HEK293T (cell line): Measurements from ENCODE around the gene ZMYM4.

Experiments
- CTCF ChIA-PET: fragments of 350-600 bp; formaldehyde crosslinking; extraction: SDS; loops from one replicate; lab custom pipeline; 2021; ENCODE audit warnings: antibody characterized with exemption, inconsistent platforms; lab: Yijun Ruan, JAX
- POLR2A ChIA-PET: fragments of 350-600 bp; formaldehyde crosslinking; extraction: SDS; loops from one replicate; lab custom pipeline; 2020; ENCODE audit warnings: antibody characterized with exemption, inconsistent platforms; lab: Yijun Ruan, JAX
- DNase-seq: peaks from one replicate; pipeline ENCODE4 v3.0.0; 2012; ENCODE audit warnings: mixed read lengths; ENCODE audit errors: extremely low spot score
- ARNT ChIP-seq: fragments of 450-650 bp; IDR thresholded peaks from 2 replicates; pipeline ENCODE4 v1.6.1; 2017; ENCODE audit warnings: mild to moderate bottlenecking
- BHLHE40 ChIP-seq: fragments of 450-650 bp; IDR thresholded peaks from 2 replicates; pipeline ENCODE4 v1.6.1; 2016; ENCODE audit warnings: mild to moderate bottlenecking, moderate library complexity, borderline replicate concordance
- CTBP1 ChIP-seq: fragments of 450-650 bp; IDR thresholded peaks from 2 replicates; pipeline ENCODE4 v1.6.1; 2016; ENCODE audit warnings: borderline replicate concordance
- ELF4 ChIP-seq: fragments of 450-650 bp; IDR thresholded peaks from 2 replicates; pipeline ENCODE4 v1.6.1; 2017; ENCODE audit warnings: antibody characterized with exemption
- FOXA1 ChIP-seq: fragments of 450-650 bp; IDR thresholded peaks from 2 replicates; pipeline ENCODE4 v1.6.1; 2016; ENCODE audit warnings: mild to moderate bottlenecking
- FOXK2 ChIP-seq: fragments of 450-650 bp; IDR thresholded peaks from 2 replicates; pipeline ENCODE4 v1.6.1; 2016; ENCODE audit warnings: mild to moderate bottlenecking
- FOXM1 ChIP-seq: fragments of 450-650 bp; IDR thresholded peaks from 2 replicates; pipeline ENCODE4 v1.6.1; 2017; ENCODE audit warnings: mild to moderate bottlenecking, borderline replicate concordance
- HDGF ChIP-seq: fragments of 450-650 bp; IDR thresholded peaks from 2 replicates; pipeline ENCODE4 v1.6.1; 2017; ENCODE audit warnings: antibody characterized with exemption, borderline replicate concordance
- L3MBTL2 ChIP-seq: fragments of 450-650 bp; conservative IDR thresholded peaks from 2 replicates; pipeline ENCODE4 v1.6.1; 2016; ENCODE audit warnings: mild to moderate bottlenecking
- LEF1 ChIP-seq: fragments of 450-650 bp; IDR thresholded peaks from 2 replicates; pipeline ENCODE4 v1.6.1; 2017; ENCODE audit warnings: mild to moderate bottlenecking, borderline replicate concordance
- NFRKB ChIP-seq: fragments of 450-650 bp; IDR thresholded peaks from 2 replicates; pipeline ENCODE4 v1.6.1; 2016; ENCODE audit warnings: mild to moderate bottlenecking, moderate library complexity
- SP1 ChIP-seq: fragments of 450-650 bp; IDR thresholded peaks from 2 replicates; pipeline ENCODE4 v1.6.1; 2017
- SUZ12 ChIP-seq: fragments of 450-650 bp; IDR thresholded peaks from 2 replicates; pipeline ENCODE4 v1.6.1; 2016; ENCODE audit warnings: mild to moderate bottlenecking
- TARDBP ChIP-seq: fragments of 450-650 bp; IDR thresholded peaks from 2 replicates; pipeline ENCODE4 v1.6.1; 2016
- ZNF384 ChIP-seq: fragments of 450-650 bp; IDR thresholded peaks from 2 replicates; pipeline ENCODE4 v1.6.1; 2016
- TF ChIP-seq, protein P1 (sequence below): fragments of 450-650 bp; IDR thresholded peaks from 2 replicates; pipeline ENCODE4 v1.6.1; 2016

The ZMYM4 gene

DNA sequence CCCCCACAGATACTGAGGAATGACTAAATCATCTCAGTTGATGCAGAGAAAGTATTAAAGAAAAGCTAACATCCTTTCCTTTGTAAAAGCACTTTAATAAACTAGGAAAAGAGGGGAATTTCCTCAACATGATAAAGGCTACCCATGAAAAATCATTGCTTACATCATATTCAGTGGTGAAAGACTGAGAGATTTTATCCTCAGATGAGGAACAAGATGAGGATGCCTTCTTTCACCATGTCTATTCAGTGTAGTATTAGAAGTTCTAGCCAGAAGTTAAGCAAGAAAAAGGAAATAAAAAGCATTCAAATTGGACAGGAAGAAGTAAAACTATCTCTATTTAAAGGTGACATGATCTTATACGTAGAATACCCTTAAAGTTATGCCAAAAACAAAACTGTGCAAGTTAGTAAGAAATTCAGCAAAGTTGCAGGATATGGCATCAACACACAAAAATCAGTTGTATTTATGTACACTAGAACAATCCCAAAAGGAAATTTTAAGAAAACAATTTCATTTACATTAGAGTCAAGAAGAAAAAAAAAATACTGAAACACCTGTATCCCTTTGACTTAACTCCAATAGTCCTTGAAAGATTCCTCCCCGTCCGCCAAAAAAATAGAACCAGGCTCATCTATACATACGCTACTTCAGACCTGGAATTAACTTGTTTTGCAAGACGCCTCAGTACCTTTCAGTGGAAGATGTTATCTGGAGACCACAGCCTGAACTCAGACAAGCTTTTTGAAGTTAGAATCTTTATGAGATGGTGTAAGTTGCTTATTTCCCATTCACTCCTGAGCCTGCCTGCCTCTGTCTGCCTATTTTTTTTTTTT lies 17.5 kb downstream of the ZMYM4 start:
- ChIA-PET POLR2A (no interaction called here), CTCF (no interaction called here)
- no peak for TF ChIP-seq ARNT
- TF ChIP-seq ELF4: no peak; the same call in 1 of the 2 replicates
- TF ChIP-seq FOXA1: no peak
- no peak for TF ChIP-seq HDGF
- no peak for TF ChIP-seq SP1
- no peak for TF ChIP-seq FOXK2
- no peak for DNase-seq

DNA sequence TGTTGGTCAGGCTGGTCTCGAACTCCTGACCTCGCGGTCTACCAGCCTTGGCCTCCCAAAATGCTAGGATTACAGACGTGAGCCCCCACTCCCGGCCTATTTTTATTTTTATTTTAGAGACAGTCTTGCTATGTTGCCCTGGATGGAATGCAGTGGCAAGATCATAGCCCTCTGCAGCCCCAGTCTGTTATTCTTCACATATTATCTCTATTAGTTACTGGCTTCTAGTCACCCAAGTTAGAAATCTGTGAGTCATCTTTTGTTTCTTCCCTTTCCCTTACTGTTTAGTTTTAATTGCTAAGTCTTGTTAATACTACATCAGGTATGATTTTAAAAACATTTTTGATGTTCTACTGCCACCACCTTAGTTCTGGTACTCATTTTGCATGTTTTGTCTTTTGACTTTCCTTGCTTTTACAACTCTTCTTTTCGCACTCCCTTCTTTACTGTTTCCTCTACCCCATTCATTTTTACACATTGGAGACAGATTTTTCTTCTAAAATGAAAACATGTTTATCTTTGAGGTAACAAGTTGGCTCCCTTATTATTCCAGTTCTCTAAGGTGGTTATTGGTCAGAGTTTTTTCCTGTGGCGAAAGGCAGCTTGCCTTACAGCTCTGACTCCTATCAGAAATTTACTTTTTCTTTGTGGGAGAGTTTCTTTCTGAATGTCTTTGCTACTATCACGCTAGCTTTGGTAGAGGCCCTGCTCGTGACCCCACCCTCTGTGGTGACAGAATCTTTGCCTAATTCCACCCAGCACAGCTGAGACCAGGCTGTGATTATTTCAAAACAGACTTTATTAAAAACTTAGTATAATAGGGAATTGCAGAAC lies 19.5 kb downstream of the ZMYM4 start:
- no peak for DNase-seq
- ChIA-PET CTCF (no interaction called here), POLR2A (no interaction called here)
- no peak for TF ChIP-seq HDGF
- no peak for TF ChIP-seq CTBP1
- no peak for TF ChIP-seq FOXM1
- no peak for TF ChIP-seq FOXK2
- TF ChIP-seq SUZ12: no peak
- no peak for TF ChIP-seq BHLHE40
- TF ChIP-seq L3MBTL2: no peak
- TF ChIP-seq FOXA1: no peak
- TF ChIP-seq ARNT: no peak
- no peak for TF ChIP-seq TARDBP
- no peak for TF ChIP-seq NFRKB
- TF ChIP-seq, protein P1, sequence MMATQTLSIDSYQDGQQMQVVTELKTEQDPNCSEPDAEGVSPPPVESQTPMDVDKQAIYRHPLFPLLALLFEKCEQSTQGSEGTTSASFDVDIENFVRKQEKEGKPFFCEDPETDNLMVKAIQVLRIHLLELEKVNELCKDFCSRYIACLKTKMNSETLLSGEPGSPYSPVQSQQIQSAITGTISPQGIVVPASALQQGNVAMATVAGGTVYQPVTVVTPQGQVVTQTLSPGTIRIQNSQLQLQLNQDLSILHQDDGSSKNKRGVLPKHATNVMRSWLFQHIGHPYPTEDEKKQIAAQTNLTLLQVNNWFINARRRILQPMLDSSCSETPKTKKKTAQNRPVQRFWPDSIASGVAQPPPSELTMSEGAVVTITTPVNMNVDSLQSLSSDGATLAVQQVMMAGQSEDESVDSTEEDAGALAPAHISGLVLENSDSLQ: no peak

DNA sequence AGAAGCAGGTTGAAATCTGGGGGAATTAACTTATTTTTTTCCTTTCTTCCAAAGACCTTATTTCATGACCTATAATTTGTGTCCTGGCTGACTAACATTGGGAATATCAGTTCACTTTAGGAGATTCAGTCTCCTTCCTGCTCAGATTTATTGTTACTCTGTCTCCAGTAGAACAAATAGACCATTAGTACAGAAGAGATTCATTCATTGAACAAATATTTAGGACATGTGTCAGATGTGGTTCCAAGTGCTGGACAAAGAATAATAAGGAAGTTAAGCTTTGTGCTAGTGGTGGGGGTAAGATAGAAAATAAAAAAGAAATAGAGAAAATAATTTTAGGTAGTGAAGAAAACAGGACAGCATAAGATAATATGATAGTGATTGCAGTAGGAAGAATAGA lies 20.3 kb downstream of the ZMYM4 start:
- TF ChIP-seq FOXK2 (no peak), L3MBTL2 (no peak), CTBP1 (no peak), LEF1 (no peak), TARDBP (no peak), HDGF (no peak), FOXM1 (no peak), NFRKB (no peak), ZNF384 (no peak), BHLHE40 (no peak), ARNT (no peak), ELF4 (no peak), SP1 (no peak), SUZ12 (no peak), FOXA1 (no peak)
- TF ChIP-seq, protein P1: no peak
- DNase-seq: no peak
- ChIA-PET CTCF (interaction anchor here (0.6 kb wide), 2 partner anchors 105 to 214 kb away, joined by 3 read pairs; no protein-coding TSS in a partner anchor), POLR2A (no interaction called here)

DNA sequence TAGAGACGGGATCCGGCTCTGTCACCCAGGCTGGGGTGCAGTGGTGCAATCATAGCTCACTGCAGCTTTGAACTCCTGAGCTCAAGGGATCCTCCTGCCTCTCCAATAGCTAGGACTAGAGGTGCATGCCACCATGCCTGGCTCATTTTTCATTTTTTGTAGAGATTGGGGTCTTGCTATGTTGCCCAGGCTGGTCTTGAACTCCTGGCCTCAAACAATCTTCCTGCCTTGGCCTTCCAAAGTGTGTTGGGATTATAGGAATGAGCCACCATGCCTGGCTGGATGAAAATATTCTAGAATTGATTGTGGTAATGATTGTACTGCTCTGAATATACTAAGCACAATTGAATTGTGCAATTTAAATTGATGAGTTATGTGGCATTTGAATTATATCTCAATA lies 21.9 kb downstream of the ZMYM4 start:
- POLR2A ChIA-PET: no interaction called here

DNA sequence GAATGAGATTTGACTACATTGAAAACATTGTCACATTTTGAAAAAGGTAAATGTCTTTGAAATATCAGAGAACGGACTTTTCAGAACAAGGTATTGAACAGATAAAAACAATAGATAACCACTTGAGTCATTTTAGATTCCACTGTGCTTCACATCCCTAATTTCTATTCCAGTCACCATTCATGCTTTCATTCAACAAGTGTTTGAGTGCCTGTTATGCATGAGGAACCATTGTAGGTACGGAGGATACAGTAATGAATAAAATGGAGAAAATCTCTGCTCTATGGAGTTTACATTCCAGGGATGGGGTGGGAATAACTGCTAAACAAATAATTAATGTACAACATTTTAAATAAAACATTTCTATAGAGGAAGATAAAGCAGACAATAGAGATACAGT lies 26.3 kb downstream of the ZMYM4 start:
- CTCF ChIA-PET: no interaction called here
- no peak for DNase-seq
- POLR2A ChIA-PET: no interaction called here
- TF ChIP-seq HDGF (no peak), FOXM1 (no peak), ELF4 (no peak), ZNF384 (no peak), FOXA1 (no peak), NFRKB (no peak), SUZ12 (no peak), LEF1 (no peak), ARNT (no peak)
- TF ChIP-seq, protein P1: no peak

More for the DNA sequence above, 21.9 kb downstream of the ZMYM4 start:
- TF ChIP-seq HDGF: no peak
- TF ChIP-seq SUZ12: no peak
- TF ChIP-seq ZNF384: no peak
- no peak for TF ChIP-seq CTBP1
- TF ChIP-seq NFRKB: no peak
- TF ChIP-seq, protein P1: no peak
- TF ChIP-seq FOXA1: no peak
- no peak for TF ChIP-seq FOXK2
- no peak for TF ChIP-seq ARNT
- no peak for TF ChIP-seq BHLHE40
- TF ChIP-seq LEF1: no peak
- TF ChIP-seq FOXM1: no peak
- TF ChIP-seq SP1: no peak
- no peak for TF ChIP-seq ELF4
- TF ChIP-seq TARDBP: no peak
- no peak for TF ChIP-seq L3MBTL2
- CTCF ChIA-PET: no interaction called here
- no peak for DNase-seq
